ENCODE results near the gene KCNE1.

GRCh38 chr21:34510148-34511142 is 1.6 kb downstream of the KCNE1 start:
- TF ChIP-seq CTCF (IDR thresholded peaks at IDR 0.05) (no peak), POLR2A (IDR thresholded peaks at IDR 0.05) (no peak), EP300 (IDR thresholded peaks at IDR 0.05) (no peak)

Data from ovary (tissue), 3 donors.